CD14-positive monocyte (primary cell): ENCODE results near the gene TNFAIP8. TPM values are rescaled to one million over a fixed set of nuclear protein-coding genes. Genes with fewer than 3 reads are reported as not detected.
A peak's percentile ranks its signal among the peaks of the same experiment; 100 is the strongest.

ENCODE experiments used
- DNase-seq, 3 donors: peaks; one replicate each; pipeline ENCODE4 v3.0.0-alpha.2; 2011 to 2022
- H2AFZ ChIP-seq: 2 replicates; pipeline ENCODE4 v1.6.0; 2012; ENCODE audit warnings: mild to moderate bottlenecking, low read depth, low read length, inconsistent platforms; ENCODE audit not compliant: insufficient read depth, poor library complexity, severe bottlenecking
- H3K27ac ChIP-seq, 2 donors: 1 replicate in 1 of 2; 2 replicates in 1 of 2; pipeline ENCODE4 v1.5.1; 2012 to 2013; ENCODE audit warnings: low read length in 2 of 2, control low read depth in 1 of 2, inconsistent platforms in 1 of 2, low read depth in 1 of 2, mild to moderate bottlenecking in 1 of 2
- H3K27me3 ChIP-seq, 2 donors: one replicate each; pipeline versions ENCODE4 v1.6.0 to v1.6.1; 2011 to 2013; ENCODE audit warnings: low read length in 2 of 2; ENCODE audit not compliant: control insufficient read depth in 2 of 2, insufficient read depth in 2 of 2
- H3K36me3 ChIP-seq, 2 donors: replicated peaks in 1 of 2; 1 replicate in 1 of 2; 2 replicates in 1 of 2; pipeline versions ENCODE4 v1.5.1 to v1.6.1; 2012 to 2013; ENCODE audit warnings: low read length in 2 of 2, control low read depth in 1 of 2, inconsistent platforms in 1 of 2, mild to moderate bottlenecking in 1 of 2; ENCODE audit not compliant: insufficient read depth in 2 of 2, control insufficient read depth in 1 of 2
- H3K4me1 ChIP-seq, 2 donors: 1 replicate in 1 of 2; 2 replicates in 1 of 2; pipeline versions ENCODE4 v1.5.1 to v1.6.1; 2012 to 2013; ENCODE audit warnings: low read length in 2 of 2, control low read depth in 1 of 2, inconsistent platforms in 1 of 2, mild to moderate bottlenecking in 1 of 2, moderate library complexity in 1 of 2; ENCODE audit not compliant: insufficient read depth in 2 of 2, control insufficient read depth in 1 of 2
- H3K4me2 ChIP-seq: replicated peaks from 2 replicates; pipeline ENCODE3; 2012; ENCODE audit warnings: low read length, moderate library complexity, mild to moderate bottlenecking; ENCODE audit not compliant: poor library complexity, severe bottlenecking; ENCODE audit errors: extremely low read depth
- H3K4me3 ChIP-seq, 3 experiments: fragments of 200-600 bp in 1 of 3; sonication (generic) in 1 of 3; replicated peaks in 1 of 3; 1 replicate in 2 of 3; 2 replicates in 1 of 3; pipeline ENCODE4 v1.5.1; 2011 to 2013; ENCODE audit warnings: low read length in 3 of 3, mild to moderate bottlenecking in 3 of 3, control low read depth in 2 of 3, low read depth in 2 of 3, inconsistent platforms in 1 of 3, moderate library complexity in 1 of 3
- H3K79me2 ChIP-seq: 2 replicates; pipeline ENCODE4 v1.6.0; 2012; ENCODE audit warnings: mild to moderate bottlenecking, control low read depth, inconsistent platforms, low read length, moderate library complexity; ENCODE audit not compliant: insufficient read depth
- H3K9ac ChIP-seq: 2 replicates; pipeline ENCODE4 v1.6.0; 2017; ENCODE audit warnings: low read length, mild to moderate bottlenecking; ENCODE audit not compliant: insufficient read depth, poor library complexity, severe bottlenecking
- H3K9me3 ChIP-seq, 2 donors: replicated peaks in 1 of 2; 1 replicate in 1 of 2; 2 replicates in 1 of 2; pipeline versions ENCODE4 v1.5.1 to v1.6.1; 2012 to 2013; ENCODE audit warnings: low read length in 2 of 2, control low read depth in 1 of 2; ENCODE audit not compliant: control insufficient read depth in 1 of 2, insufficient read depth in 1 of 2
- H4K20me1 ChIP-seq: 2 replicates; pipeline ENCODE4 v1.6.0; 2012; ENCODE audit warnings: mild to moderate bottlenecking, low read length, control low read depth, moderate library complexity; ENCODE audit not compliant: insufficient read depth
- H3K27ac Mint-ChIP-seq, 7 donors: one replicate each; pipeline ENCODE4 v1.8.0; 2020; ENCODE audit warnings: mild to moderate bottlenecking in 7 of 7, mixed read lengths in 7 of 7, moderate library complexity in 6 of 7, inconsistent platforms in 2 of 7
- H3K27me3 Mint-ChIP-seq, 3 donors: one replicate each; pipeline ENCODE4 v1.8.0; 2021 to 2022; ENCODE audit warnings: low read depth in 3 of 3, mild to moderate bottlenecking in 3 of 3, mixed read lengths in 3 of 3, moderate library complexity in 3 of 3, inconsistent platforms in 1 of 3
- H3K36me3 Mint-ChIP-seq, 2 donors: one replicate each; pipeline ENCODE4 v1.8.0; 2020; ENCODE audit warnings: mixed read lengths in 2 of 2, inconsistent platforms in 1 of 2, mild to moderate bottlenecking in 1 of 2
- H3K4me1 Mint-ChIP-seq: one replicate; pipeline ENCODE4 v1.8.0; 2020; ENCODE audit warnings: mild to moderate bottlenecking, mixed read lengths
- H3K4me3 Mint-ChIP-seq, 2 donors: one replicate each; pipeline ENCODE4 v1.8.0; 2020; ENCODE audit warnings: mild to moderate bottlenecking in 2 of 2, mixed read lengths in 2 of 2, moderate library complexity in 1 of 2
- H3K9me3 Mint-ChIP-seq, 7 donors: one replicate each; pipeline ENCODE4 v1.8.0; 2020 to 2022; ENCODE audit warnings: mixed read lengths in 7 of 7, mild to moderate bottlenecking in 6 of 7, moderate library complexity in 6 of 7, inconsistent platforms in 2 of 7
- WGBS: methylation state at CpG from one replicate; pipeline ENCODE4 v1.1.5; 2013; ENCODE audit warnings: missing lambda C conversion rate; ENCODE audit not compliant: insufficient coverage; 5-methylcytosine and 5-hydroxymethylcytosine counted together
- intact Hi-C, 2 donors: fragments of 100-400 bp; cut with micrococcal nuclease; formaldehyde crosslinking; loops; one replicate each; pipeline versions ENCODE4 v1.15.0 to v1.15.1; 2023
- polyA plus RNA-seq, 3 donors: library from polyadenylated mRNA; depleted of rRNA in 1 of 3; unstranded in 2 of 3; stranded (reverse) in 1 of 3; fragments of 300-500 nt in 2 of 3; fragments of >200 nt in 1 of 3; fragmentation: Illumina TruSeq in 2 of 3; gene quantifications; 1 replicate in 2 of 3; 2 replicates in 1 of 3; pipeline ENCODE4 v1.2.3, GENCODE V29; 2012 to 2021
- TF ChIP-seq, protein P1 (sequence below): fragments of 200-600 bp; IDR thresholded peaks from one replicate; pipeline ENCODE4 v1.8.0; 2022; ENCODE audit warnings: antibody characterized with exemption, mild to moderate bottlenecking

Gene TNFAIP8
- polyA plus RNA-seq, 3 donors = 20.6 to 55.5 (median 47.0) TPM

- peaks cover 100% of the 10 kb centered on the region for H3K79me2 ChIP-seq
- no peaks in the 10 kb centered on the region for H3K27me3 ChIP-seq
- no peak overlapping the region for H3K9ac ChIP-seq
- Mint-ChIP-seq H3K4me1 (peaks cover 90% of the 10 kb centered on the region), H3K9me3 (no peaks in the 10 kb centered on the region), H3K4me3 (no peak overlapping the region), H3K36me3 (peaks cover 22 to 45% of the 10 kb centered on the region in 2 donors), H3K27me3 (no peaks in the 10 kb centered on the region), H3K27ac (peak overlapping the region in 5 of 7 donors; percentile 11 to 63 (median 38))
- peaks cover 56 to 65% of the 10 kb centered on the region in 2 donors for H3K4me1 ChIP-seq
- H3K27ac ChIP-seq = peak overlapping the region in 1 of 2 donors; percentile 54
- no peaks in the 10 kb centered on the region for H3K9me3 ChIP-seq
- no peak overlapping the region for H3K4me2 ChIP-seq
- WGBS = no CpG with 5 or more reads among the region's 2 CpGs
- H4K20me1 ChIP-seq = peaks cover 100% of the 10 kb centered on the region
- intact Hi-C loops = no loop called here
- H2AFZ ChIP-seq = no peak overlapping the region
- TF ChIP-seq, protein P1, sequence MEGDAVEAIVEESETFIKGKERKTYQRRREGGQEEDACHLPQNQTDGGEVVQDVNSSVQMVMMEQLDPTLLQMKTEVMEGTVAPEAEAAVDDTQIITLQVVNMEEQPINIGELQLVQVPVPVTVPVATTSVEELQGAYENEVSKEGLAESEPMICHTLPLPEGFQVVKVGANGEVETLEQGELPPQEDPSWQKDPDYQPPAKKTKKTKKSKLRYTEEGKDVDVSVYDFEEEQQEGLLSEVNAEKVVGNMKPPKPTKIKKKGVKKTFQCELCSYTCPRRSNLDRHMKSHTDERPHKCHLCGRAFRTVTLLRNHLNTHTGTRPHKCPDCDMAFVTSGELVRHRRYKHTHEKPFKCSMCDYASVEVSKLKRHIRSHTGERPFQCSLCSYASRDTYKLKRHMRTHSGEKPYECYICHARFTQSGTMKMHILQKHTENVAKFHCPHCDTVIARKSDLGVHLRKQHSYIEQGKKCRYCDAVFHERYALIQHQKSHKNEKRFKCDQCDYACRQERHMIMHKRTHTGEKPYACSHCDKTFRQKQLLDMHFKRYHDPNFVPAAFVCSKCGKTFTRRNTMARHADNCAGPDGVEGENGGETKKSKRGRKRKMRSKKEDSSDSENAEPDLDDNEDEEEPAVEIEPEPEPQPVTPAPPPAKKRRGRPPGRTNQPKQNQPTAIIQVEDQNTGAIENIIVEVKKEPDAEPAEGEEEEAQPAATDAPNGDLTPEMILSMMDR = no peak
- H3K36me3 ChIP-seq = peaks cover 6 to 13% of the 10 kb centered on the region in 2 donors
- H3K4me3 ChIP-seq = no peak overlapping the region
- peak in 1 of 3 donors; percentile 35 for DNase-seq
These were observed 8.1 kb downstream of the TNFAIP8 start for GRCh38 chr5:119363936-119364335.

DNA sequence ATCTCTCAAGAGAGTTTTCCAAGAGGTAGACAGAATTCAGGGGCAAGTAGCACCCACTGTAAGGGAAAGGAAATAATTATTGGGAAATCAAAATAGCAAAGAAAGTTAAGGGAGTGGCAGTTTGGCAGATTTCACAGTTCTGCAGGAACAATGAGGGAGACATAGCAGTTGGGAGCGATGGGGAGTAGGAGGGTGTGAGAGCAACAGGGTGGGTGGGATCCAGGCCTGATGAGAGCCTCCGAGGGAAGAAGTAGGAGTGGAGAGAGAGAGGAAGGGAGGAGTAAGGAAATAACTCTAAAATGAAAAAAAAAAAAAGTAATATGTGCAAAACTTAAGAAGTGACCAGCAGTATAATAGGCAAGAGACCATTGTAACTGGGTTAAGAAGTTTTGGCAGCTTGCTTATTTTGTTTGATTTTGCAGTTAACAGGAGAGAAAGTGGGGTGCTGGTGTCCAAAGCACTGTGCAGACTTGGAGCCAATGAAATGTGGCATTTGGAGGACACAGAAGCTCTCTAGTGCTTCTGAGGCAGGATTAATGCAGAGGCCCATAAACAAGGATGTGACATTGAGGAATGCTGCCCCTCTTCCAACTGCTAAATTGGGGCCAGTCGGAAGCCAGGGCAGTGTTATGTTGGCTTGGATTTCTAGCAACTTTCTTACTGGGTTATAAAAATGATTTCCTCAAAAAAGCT, 10.2 kb downstream of the TNFAIP8 start:
- Histone ChIP-seq H3K27ac (peak overlapping the region in 1 of 2 donors; percentile 70), H3K36me3 (peaks cover 6 to 13% of the 10 kb centered on the region in 2 donors), H3K4me2 (peak overlapping the region; percentile 3), H3K4me3 (no peak overlapping the region), H3K27me3 (no peaks in the 10 kb centered on the region), H3K4me1 (peaks cover 40 to 57% of the 10 kb centered on the region in 2 donors), H3K79me2 (peaks cover 100% of the 10 kb centered on the region), H4K20me1 (peaks cover 100% of the 10 kb centered on the region), H3K9me3 (no peaks in the 10 kb centered on the region), H3K9ac (no peak overlapping the region), H2AFZ (no peak overlapping the region)
- WGBS = 61% methylated on average over 2 of the region's 3 CpGs
- peak overlapping the region; percentile 55 to 88 (median 81) for H3K27ac Mint-ChIP-seq
- DNase-seq = no peak
- no peaks in the 10 kb centered on the region for H3K9me3 Mint-ChIP-seq
- peaks cover 19 to 41% of the 10 kb centered on the region in 2 donors for H3K36me3 Mint-ChIP-seq
- TF ChIP-seq, protein P1 = no peak
- no peak overlapping the region for H3K4me3 Mint-ChIP-seq
- intact Hi-C loops = no loop called here
- no peaks in the 10 kb centered on the region for H3K27me3 Mint-ChIP-seq
- peaks cover 86% of the 10 kb centered on the region for H3K4me1 Mint-ChIP-seq
